HG02759 (cell line): ENCODE data around the gene RAB31.
"Not testable (repeated sequence)": the region's sequence is repeated elsewhere in the genome, so short reads cannot be mapped to it uniquely, and the experiment has no call there.

Experiments used
- ATAC-seq: cut with Tn5 transposase; IDR thresholded peaks from one replicate; pipeline ENCODE4 v1.9.1; 2021; ENCODE audit warnings: mild to moderate bottlenecking, moderate library complexity; ENCODE audit not compliant: unreplicated experiment

The RAB31 gene

DNA sequence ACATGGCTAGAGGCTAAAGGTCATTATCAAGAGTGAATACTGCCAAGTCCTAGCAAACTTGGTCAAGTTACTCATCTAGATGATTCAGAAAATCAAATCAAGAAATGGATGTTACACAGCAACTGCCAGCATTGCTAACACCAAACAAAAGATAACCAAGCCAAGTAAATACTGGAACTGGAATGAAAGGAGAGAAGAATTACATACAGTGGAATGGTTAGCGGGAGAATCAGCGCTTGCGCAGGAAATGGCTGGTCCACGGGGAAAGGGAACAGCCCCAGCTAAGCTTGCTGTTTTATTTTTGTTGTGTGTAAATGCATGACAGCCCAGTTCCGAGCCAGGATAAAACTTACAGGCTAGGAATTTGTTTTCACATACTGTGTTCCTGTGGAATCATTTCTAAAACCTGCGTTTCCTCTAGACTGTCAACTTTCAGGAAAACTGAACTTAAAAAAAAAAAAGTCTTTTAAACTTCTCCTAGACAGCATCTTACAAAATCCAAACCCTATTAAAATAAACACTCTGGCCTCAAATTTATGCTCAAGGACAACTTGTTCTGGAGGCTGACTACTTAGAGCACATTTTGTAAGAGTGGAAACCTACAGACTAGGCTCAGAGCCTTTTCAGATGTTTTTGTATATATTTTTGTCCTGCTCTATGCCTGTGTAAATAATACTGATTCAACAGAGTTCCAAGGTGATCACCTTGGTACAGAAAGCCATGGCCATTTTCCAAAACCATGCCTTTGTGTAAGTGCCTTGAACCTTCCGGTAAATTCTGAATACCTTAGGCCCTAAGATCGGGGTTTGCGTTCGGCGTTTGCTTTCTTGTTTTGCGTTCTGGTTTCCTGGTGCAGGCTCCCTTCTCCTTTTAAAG lies 146.9 kb downstream of the RAB31 start:
- ATAC-seq = no peak

DNA sequence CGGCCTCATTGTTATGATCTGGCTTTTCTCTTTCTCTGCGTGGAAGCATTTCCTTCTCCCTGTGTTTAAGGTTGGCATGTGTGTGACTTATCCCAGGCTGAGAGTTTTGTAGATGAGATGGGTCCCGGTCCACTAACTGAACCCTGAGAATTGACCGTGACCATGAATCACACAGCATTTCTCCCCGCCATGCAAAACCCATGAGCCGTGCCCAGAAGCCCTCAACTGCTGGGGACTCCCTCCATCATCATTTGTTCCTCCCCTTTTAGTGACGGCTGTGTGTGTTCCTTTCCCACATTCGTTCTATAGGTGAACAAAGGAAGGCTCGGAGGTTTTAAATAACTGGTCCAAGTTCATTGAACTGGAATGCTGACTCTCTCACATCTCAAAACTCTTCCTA lies 147.6 kb downstream of the RAB31 start:
- no peak for ATAC-seq

DNA sequence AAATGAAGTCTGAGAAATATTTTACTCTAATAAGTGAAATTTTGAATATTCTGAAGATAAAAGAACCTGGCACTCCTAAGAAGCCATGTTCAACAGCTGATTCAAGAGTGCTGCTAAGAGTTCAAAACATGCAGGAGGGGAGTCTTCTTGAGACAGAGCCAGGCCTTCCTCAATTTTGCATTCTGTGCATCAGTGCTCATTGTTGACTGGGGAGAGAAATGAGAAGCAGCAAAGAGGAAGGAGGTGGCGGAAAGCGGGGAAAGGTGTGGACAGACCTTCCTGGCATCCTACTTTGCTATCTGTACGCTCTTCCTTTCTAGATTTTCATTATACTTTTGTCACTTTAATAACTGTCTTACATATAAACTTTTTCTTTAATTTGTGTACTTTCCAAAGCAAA lies 148.0 kb downstream of the RAB31 start:
- no peak for ATAC-seq

DNA sequence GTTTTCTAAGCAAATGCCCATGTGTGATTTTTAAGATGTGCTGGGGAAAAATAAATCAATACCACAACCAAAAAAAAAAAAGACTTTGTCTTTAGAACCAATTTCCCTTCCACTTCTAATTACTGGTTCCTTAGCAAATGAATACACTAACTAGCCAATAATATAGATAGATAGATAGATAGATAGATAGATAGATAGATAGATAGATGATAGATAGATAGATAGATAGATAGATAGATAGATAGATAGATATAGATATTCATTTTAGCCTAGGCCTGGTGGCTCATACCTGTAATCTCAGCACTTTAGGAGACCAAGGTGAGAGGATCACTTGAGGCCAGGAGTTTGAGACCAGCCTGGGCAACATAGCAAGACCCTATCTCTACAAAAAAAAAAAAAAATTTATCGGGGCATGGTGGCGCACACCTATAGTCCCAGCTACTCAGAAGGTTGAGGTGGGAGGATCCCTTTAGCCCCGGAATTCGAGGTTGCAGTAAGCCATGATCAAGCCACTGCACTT lies 149.4 kb downstream of the RAB31 start:
- ATAC-seq = not testable (repeated sequence)

DNA sequence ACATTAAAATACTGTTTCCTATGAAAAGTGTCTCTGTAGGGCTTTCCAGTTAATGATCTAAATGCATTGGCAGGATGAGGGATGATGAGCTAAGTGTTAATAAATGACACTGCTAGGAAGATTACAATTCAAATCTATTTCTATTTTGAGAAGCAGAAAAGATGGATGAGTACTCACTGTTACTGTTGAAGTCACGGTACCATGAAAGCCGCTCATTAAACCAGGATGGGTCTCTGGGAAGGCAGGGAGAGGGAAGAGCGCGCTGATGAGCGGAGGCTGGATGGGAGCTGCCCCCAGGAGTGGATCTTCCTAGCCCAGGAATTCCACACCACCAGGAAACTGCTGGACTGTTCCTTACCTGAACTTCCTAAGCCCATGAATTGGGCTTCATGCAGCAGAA lies 150.5 kb downstream of the RAB31 start:
- no peak for ATAC-seq

DNA sequence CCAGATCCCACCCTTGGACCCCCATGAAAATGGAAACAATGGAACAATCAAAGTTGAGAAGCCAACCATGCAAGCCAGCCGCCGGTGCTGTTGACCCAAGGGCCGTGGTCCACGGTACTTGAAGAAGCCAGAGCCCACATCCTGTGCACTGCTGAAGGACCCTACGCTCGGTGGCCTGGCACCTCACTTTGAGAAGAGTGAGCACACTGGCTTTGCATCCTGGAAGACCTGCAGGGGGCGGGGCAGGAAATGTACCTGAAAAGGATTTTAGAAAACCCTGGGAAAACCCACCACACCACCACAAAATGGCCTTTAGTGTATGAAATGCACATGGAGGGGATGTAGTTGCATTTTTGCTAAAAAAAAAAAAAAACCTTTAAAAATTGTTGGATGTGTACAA lies 151.1 kb downstream of the RAB31 start:
- no peak for ATAC-seq

- no peak for ATAC-seq
Observed at GRCh38 chr18:9860682-9861081, 152.6 kb downstream of the RAB31 start.

GRCh38 chr18:9861157-9861556 lies 153.1 kb downstream of the RAB31 start:
- ATAC-seq = peak; percentile 83

- ATAC-seq = no peak
Observed at GRCh38 chr18:9861933-9862332, 153.8 kb downstream of the RAB31 start.

GRCh38 chr18:9862686-9863085 lies 154.6 kb downstream of the RAB31 start:
- ATAC-seq = no peak

GRCh38 chr18:9863282-9863681 lies 155.2 kb downstream of the RAB31 start:
- ATAC-seq = no peak

- no peak for ATAC-seq
Observed at GRCh38 chr18:9865764-9866490, 157.8 kb downstream of the RAB31 start.

DNA sequence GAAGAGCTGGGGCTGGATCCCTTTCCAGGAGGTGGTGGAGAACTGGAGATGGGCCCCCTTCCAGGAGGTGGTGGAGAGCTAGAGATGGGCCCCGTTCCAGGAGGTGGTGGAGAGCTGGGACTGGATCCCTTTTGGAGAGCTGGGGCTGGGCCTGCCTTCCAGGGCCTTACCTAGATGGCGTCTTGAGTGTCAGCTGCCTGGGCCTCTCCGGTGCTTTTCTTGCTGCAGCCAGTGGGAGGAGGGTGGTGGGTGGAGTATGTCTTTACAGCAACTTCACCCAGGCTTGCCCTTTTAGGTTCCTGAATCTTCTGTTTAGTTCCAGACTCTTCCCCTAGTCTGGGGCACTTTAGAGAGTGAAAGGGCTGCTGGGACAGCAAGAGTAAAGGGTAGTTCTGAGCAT lies 158.5 kb downstream of the RAB31 start:
- no peak for ATAC-seq

DNA sequence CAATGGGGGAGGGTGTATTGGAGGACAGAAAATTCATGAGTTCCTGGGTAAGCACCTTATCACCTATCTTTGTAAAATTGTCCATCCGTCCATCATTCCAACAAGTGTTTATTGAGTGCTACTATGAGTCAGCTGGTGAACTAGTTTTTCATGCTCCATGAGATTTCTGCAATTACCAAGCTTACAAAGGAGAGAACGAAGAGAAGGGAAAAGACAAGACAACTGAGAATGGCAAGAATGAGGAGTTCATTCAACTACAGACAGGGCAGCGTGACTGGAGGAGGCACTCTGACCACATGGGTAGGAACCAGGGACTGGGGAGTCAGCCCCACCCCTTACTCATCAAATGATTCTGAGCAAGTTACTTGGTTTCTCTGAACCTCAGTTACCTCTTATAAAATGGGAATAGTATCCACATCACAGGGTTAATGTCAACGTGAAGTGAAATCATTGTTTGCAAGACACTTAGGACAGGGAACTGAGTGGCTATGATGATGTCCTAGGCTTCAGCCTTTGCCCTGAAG lies 159.0 kb downstream of the RAB31 start:
- ATAC-seq = no peak

GRCh38 chr18:9868857-9869714 lies 161.0 kb downstream of the RAB31 start:
- ATAC-seq = no peak

DNA sequence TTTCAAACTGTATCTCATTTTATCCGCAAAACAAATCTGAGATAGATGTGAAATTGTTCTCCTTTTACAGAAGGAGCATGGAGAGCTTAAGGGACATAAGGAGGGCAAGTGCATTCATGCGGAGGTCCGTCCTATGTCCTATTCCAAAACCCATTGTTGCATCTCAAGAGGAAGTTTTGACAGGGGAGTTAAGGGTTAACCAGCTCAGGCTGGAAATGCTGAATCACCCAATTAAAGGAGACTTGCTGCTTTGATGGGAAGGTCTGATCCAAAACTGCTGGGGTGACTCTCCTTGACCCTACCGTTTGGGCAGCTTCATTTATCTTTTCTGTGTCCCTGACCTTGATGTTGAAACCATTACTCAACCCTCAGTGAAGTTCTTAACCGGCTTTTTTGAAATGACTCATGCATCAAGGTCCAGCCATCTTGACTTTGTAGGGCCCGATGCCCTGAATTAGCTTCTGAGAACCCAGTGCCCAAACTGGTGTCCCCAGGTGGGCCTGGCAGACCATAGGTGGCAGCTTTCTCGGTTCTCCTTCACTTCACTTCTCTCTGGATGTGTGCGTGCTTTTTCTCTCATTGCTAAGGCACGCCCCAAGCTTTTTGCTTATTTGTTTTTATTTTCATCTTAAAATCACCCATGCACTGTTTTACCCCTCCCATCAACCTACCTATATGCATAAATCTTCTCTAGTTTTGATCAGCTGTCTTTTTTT lies 161.8 kb downstream of the RAB31 start:
- ATAC-seq = peak; percentile 88

DNA sequence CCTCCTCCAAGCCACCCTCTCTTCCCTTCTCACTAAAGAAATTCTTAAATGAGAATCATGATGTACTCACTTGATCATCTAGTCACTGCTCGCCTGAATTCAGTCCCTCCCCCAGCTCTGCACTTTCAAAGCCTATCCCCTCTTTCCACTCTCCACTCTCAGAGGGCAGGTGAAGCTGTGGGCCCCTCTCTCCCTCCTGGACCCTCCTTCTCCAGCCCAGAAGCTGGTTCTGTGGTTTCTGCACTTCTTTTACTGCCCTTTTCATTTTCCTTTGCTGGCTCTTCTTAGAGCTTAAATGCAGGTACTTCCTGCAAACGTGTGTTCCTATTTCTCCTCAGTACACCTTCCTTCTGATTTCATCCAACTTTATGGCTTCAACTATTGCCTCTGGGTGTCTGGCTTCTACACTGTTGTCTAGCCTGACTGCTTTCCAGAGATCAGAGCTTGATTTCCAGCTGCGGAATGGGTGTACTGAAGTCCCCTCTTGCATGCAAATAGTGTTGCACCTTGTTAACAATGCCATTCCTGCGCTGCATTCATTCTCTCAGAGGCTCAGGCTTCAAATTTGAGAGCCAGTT lies 162.4 kb downstream of the RAB31 start:
- no peak for ATAC-seq

DNA sequence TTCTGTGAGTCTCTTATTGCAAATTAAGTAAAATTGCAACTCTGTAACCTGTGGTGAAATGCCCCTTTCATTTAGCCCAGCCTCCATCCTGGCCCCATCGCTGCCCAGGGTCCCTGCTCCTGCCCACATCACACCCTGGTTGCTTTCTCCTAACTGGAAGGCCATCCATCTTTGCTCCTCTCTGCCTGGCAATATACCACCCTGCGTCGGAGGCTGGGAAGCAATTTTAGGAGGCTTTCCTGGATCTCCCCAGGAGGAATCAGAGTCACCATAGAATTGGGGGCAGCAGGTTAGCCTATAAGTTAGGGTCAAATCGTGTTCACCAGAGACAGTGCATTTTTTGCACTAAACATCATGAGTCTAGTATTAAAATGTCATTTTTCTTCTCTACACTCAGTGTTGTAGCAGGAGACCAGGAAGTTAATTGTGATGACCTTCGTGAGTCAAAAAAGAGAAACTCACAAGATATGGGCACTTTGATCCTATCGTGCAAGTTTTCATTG lies 163.2 kb downstream of the RAB31 start:
- no peak for ATAC-seq

DNA sequence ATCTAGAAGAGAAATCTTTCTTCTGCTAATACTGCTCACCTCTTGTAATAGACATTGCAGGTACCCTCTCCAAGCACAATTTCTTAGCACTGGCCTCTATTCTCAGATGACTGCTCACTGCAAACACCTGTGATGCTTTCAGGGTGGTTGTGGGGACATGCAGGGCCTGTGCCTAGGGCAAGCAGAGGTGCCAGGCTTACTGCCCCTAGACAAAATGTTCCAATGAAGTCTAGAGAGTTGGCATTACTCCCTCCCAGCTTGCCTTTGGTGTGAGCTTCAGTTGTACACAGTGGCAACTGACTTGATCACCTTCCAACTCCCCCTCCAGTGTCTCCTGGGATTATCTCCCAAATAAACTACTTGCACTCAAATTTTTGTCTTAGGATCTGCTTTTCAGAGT lies 164.7 kb downstream of the RAB31 start:
- ATAC-seq = no peak

DNA sequence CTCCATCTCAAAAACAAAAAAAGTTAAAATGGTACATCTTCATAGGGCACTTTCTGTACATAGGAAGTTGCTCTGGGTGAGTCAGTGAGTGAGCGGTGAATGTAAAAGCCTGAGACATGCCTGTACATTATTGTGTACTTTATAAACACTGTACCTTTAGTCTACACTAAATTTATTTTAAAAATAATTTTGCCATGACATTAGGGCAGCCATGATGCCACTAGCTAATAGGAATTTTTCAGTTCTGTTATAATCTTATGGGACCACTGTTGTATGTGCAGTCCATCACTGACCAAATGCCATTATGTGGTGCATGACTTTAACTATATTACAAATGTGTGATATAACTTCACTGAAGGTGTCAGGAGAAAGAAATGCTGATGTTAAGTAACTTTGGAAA lies 166.6 kb downstream of the RAB31 start:
- no peak for ATAC-seq
